Panc1 (cell line): Measurements from ENCODE around the gene MARCKSL1.

Source experiments
- POLR2AphosphoS5 ChIP-seq: IDR thresholded peaks from 2 replicates; pipeline ENCODE4 v1.6.1; 2012; ENCODE audit warnings: mild to moderate bottlenecking, low read depth, low read length, moderate library complexity
- SIN3A ChIP-seq: IDR thresholded peaks from 2 replicates; pipeline ENCODE4 v1.6.1; 2012; ENCODE audit warnings: low read depth, mild to moderate bottlenecking, low read length, moderate library complexity, borderline replicate concordance; ENCODE audit not compliant: insufficient read depth
- TCF7L2 ChIP-seq: IDR thresholded peaks from 2 replicates; pipeline ENCODE4 v1.6.1; 2011; ENCODE audit warnings: mild to moderate bottlenecking, low read depth, low read length, inconsistent platforms
- TF ChIP-seq, protein P1 (sequence below): fragments of 450-650 bp; IDR thresholded peaks from 2 replicates; pipeline ENCODE4 v1.5.1; 2017; ENCODE audit warnings: mild to moderate bottlenecking
- TF ChIP-seq, protein P2 (sequence below), 2 experiments: IDR thresholded peaks; 2 replicates each; pipeline ENCODE4 v1.6.1; 2011 to 2012; ENCODE audit warnings: low read depth in 2 of 2, control low read depth in 1 of 2, low read length in 1 of 2, mild to moderate bottlenecking in 1 of 2, moderate library complexity in 1 of 2; ENCODE audit not compliant: insufficient read depth in 1 of 2

- TF ChIP-seq, protein P1, sequence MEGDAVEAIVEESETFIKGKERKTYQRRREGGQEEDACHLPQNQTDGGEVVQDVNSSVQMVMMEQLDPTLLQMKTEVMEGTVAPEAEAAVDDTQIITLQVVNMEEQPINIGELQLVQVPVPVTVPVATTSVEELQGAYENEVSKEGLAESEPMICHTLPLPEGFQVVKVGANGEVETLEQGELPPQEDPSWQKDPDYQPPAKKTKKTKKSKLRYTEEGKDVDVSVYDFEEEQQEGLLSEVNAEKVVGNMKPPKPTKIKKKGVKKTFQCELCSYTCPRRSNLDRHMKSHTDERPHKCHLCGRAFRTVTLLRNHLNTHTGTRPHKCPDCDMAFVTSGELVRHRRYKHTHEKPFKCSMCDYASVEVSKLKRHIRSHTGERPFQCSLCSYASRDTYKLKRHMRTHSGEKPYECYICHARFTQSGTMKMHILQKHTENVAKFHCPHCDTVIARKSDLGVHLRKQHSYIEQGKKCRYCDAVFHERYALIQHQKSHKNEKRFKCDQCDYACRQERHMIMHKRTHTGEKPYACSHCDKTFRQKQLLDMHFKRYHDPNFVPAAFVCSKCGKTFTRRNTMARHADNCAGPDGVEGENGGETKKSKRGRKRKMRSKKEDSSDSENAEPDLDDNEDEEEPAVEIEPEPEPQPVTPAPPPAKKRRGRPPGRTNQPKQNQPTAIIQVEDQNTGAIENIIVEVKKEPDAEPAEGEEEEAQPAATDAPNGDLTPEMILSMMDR = no peak
- TF ChIP-seq POLR2AphosphoS5 (no peak), TCF7L2 (no peak), SIN3A (no peak)
- TF ChIP-seq, protein P2, sequence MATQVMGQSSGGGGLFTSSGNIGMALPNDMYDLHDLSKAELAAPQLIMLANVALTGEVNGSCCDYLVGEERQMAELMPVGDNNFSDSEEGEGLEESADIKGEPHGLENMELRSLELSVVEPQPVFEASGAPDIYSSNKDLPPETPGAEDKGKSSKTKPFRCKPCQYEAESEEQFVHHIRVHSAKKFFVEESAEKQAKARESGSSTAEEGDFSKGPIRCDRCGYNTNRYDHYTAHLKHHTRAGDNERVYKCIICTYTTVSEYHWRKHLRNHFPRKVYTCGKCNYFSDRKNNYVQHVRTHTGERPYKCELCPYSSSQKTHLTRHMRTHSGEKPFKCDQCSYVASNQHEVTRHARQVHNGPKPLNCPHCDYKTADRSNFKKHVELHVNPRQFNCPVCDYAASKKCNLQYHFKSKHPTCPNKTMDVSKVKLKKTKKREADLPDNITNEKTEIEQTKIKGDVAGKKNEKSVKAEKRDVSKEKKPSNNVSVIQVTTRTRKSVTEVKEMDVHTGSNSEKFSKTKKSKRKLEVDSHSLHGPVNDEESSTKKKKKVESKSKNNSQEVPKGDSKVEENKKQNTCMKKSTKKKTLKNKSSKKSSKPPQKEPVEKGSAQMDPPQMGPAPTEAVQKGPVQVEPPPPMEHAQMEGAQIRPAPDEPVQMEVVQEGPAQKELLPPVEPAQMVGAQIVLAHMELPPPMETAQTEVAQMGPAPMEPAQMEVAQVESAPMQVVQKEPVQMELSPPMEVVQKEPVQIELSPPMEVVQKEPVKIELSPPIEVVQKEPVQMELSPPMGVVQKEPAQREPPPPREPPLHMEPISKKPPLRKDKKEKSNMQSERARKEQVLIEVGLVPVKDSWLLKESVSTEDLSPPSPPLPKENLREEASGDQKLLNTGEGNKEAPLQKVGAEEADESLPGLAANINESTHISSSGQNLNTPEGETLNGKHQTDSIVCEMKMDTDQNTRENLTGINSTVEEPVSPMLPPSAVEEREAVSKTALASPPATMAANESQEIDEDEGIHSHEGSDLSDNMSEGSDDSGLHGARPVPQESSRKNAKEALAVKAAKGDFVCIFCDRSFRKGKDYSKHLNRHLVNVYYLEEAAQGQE (IDR thresholded peaks at IDR 0.05; ENCODE audit: insufficient read depth in 1 of 2, low read depth in 2 of 2, low read length in 1 of 2) = no peak
Measured at GRCh38 chr1:32353431-32353830, 17.4 kb upstream of the MARCKSL1 start.
